GM19351 (cell line): ENCODE measurements around the gene LAIR1.

Source experiments
- ATAC-seq: cut with Tn5 transposase; IDR thresholded peaks from one replicate; pipeline ENCODE4 v1.9.1; 2021; ENCODE audit warnings: mild to moderate bottlenecking, moderate library complexity; ENCODE audit not compliant: unreplicated experiment

LAIR1 gene

GRCh38 chr19:54319049-54319448, 45.7 kb downstream of the LAIR1 start:
- no peak for ATAC-seq

DNA sequence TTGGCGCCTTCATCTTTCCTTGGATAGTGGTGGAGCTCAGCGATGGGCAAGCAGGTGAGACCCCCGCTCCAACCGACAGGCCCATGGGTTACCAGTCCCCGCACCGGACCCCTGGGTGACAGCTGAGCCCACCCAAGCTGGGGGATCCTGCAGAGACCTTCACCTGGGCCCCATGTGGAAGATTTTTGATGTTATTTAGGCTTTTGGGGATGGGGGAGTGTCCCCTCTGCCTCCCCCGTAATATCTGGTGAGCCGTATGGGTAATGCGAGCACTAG, 46.8 kb downstream of the LAIR1 start:
- ATAC-seq, result no peak

GRCh38 chr19:54317108-54317964, 47.4 kb downstream of the LAIR1 start:
- ATAC-seq, result no peak

GRCh38 chr19:54316746-54317107, 48.0 kb downstream of the LAIR1 start:
- no peak for ATAC-seq

GRCh38 chr19:54315956-54316355, 48.8 kb downstream of the LAIR1 start:
- no peak for ATAC-seq

DNA sequence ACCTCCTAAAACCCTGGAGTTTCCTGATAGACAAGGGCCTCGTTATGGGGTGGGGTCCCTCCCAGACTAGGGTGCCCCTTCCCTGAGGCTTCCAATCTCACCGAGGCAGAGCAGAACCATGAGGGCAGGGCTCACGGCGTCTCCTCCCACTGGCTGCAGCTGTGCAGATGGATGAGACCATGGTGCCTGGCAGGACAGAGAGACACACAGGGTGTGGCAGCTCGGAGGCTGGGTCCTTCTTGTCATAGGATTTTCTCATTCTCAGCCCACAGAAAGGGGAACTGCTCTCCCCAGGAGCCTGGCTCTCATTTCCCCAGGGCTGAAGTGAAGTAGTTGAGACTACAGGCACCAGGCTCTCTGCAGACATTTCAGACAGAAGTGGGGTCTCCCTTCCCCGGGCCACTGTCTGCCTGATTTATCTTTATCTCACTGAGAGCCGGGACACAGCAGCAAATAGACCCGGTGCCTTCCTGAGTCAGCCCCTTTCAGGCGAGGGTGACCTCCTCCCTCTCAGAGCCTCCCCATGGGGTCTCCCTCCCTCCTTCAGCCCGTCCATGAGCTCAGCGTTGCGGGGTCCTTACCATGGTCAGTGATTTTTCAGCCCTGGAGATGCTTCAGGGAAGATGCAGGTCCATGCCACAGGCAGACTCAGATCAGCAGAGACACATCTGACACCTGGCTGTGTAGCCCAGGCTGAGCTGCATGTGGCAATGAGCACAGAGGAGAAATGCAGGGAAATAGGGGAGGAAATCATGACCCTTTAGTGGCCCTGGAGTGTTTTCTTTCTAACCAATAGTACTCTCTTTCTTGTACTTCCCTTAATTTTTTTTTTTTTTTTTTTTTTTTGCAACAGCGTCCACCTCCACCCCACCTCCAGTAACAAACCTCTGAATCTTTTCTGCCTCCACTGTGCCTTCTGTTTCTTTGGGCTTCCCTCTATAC, 52.0 kb downstream of the LAIR1 start, which contains the start of gene LILRA5:
TSS of gene LILRA5 (minus strand) at position 731 of the 942 bp plus-strand sequence. CDS start at position 584, 147 bp downstream.
- no peak for ATAC-seq

DNA sequence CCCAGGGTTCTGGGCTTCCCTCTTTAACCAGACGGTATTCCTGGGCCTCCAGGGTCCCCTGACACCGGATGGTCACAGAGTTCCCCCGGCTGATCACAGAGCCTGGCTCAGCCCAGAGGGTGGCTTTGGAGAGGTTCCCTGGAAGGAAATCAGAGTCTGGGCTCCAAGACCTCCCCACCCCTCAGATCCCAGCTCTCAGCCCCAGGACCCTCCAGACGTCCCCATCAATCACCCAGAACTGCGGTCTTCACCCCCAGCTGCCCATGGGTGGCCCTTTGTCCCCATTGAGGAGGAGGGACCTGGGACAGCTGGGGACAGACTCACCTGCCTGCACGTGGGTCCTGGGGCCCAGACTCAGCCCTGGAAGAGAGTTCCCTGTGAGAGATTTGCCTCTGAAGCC, 52.7 kb downstream of the LAIR1 start:
- ATAC-seq, result no peak

DNA sequence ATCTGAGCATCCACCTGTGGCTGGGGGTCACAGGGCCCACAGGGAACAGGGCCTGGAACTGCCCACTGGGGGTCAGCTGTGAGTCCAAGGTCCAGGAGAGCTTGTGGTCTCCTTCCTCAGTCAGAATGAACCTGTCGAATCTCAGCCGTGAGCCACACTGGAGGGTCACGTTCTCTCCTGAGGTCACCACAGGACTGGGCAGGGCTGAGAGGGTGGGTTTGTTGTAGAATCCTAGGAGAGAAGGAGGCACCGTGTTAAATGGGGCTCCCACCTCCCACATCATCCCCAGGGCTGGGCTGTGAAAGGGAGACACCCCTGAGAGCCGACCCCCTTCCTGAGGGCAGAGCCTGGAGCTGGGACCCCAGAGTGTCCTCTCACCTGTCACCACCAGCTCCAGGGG, 53.2 kb downstream of the LAIR1 start:
- no peak for ATAC-seq

- ATAC-seq, result no peak
Observed at GRCh38 chr19:54310543-54310942, 54.2 kb downstream of the LAIR1 start.

GRCh38 chr19:54309811-54310210, 54.9 kb downstream of the LAIR1 start:
- ATAC-seq, result no peak

DNA sequence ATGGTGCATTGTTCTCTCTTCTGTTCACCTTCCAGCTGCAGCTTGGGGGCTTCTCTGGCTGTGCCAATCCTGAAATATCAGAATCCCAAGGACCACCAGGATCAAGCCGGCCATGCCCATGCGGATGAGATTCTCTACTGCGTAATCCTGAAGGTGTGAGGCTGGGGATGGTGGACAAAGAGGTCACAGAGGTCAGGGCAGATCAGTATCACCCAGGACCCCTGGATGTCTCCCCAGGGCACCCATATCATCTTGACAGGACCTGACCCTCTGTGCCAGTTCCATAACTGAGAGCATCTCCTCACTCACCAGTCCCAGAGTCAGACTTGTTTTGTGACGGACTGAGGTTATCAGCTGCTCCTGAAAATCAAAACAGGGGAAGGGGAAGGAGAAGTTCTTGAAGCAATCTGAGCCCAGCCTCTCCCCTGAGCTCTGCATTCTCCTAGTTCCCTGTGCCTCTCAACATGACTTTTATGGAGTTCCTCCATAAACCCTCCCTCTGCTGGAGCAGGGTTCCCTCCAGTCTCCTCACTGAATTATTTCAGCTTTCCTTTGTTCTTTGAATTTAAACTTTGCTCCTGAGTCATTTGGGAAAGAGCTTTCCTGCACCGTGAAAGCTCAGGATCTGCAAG, 57.2 kb downstream of the LAIR1 start:
- ATAC-seq, result no peak

DNA sequence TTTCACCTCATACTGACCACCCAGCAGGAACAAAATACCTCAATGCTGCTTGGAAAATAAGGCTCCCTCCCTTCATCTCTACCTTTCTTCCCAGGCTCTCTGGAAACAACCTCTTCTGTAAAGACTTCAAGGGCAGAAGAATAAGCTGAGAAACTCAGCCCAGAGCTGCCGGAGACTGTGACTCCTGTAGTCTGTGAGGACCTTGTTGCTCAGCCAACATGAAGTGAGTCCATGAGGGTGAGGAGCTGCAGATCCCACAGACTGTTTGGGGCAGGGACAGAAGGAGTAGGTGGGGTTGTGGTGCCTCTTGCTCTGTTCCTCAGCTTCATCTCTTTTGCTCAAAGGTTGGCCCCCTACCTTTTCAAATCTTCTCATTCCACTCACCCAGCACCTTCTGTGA, 59.6 kb downstream of the LAIR1 start:
- ATAC-seq, result no peak

DNA sequence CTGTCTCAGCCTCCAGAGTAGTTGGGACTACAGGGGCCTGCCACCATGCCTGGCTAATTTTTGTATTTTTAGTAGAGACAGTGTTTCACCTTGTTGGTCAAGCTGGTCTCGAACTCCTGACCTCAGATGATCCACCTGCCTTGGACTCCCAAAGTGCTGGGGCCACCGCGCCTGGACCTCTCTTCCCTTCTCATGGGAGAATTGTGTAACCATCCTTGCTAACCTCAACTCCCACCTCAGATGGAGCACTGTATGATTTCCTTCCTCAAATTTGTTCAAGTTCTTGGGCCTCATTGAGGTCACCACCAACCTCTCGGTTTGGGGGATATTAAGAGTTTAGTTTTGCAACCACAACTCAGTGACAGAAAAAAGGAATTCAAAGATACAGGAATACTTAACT, 62.5 kb downstream of the LAIR1 start:
- ATAC-seq, result no peak
